ENCODE measurements around the gene CFAP57. TPM values are rescaled to one million over a fixed set of nuclear protein-coding genes. Genes with fewer than 3 reads are reported as not detected.
A peak's percentile ranks its signal among the peaks of the same experiment; 100 is the strongest.

The CFAP57 gene
- total and polyA plus RNA-seq, 2 of the 13 experiments (the other 11 are each of a cell fraction or from before 2014, with no cell fraction given): 0.01 TPM; not detected in 1

- TF ChIP-seq MYPOP (CRISPR knock-in tag; IDR thresholded peaks at IDR 0.05) (0 out of 2 replicates have a peak, but pooled peaks have one; percentile 17), ZNF441 (CRISPR knock-in tag; IDR thresholded peaks at IDR 0.05; ENCODE audit: borderline replicate concordance) (no peak), ATF1 (CRISPR knock-in tag; IDR thresholded peaks at IDR 0.05) (no peak), ZBTB7A (CRISPR knock-in tag; IDR thresholded peaks at IDR 0.05) (peak; percentile 75; the same call in 1 of the 2 replicates), GATAD1 (CRISPR knock-in tag; IDR thresholded peaks at IDR 0.05) (peak; percentile 88), ZNF691 (CRISPR knock-in tag; IDR thresholded peaks at IDR 0.05; ENCODE audit: borderline replicate concordance, low read depth) (no peak), CENPT (CRISPR knock-in tag; IDR thresholded peaks at IDR 0.05; ENCODE audit: low read depth) (no peak; the same call in 1 of the 2 replicates), ZNF160 (CRISPR knock-in tag; IDR thresholded peaks at IDR 0.05) (no peak), ZNF264 (CRISPR knock-in tag; IDR thresholded peaks at IDR 0.05) (no peak), PTBP1 (IDR thresholded peaks at IDR 0.05; ENCODE audit: low read depth, low read length, poor library complexity, severe bottlenecking) (no peak), ZNF430 (CRISPR knock-in tag; IDR thresholded peaks at IDR 0.05) (no peak; the same call in 1 of the 2 replicates), KAT2B (IDR thresholded peaks at IDR 0.05; ENCODE audit: borderline replicate concordance, low read depth, low read length) (no peak), CENPX (CRISPR knock-in tag; IDR thresholded peaks at IDR 0.05) (no peak), HMGA1 (CRISPR knock-in tag; conservative IDR thresholded peaks at IDR 0.05) (no peak), DRAP1 (CRISPR knock-in tag; IDR thresholded peaks at IDR 0.05) (peak; percentile 47), NRL (CRISPR knock-in tag; IDR thresholded peaks at IDR 0.05; ENCODE audit: borderline replicate concordance) (peak; percentile 83; the same call in 1 of the 2 replicates), GABPA (IDR thresholded peaks at IDR 0.05; ENCODE audit: low read depth, low read length) (peak; percentile 88), GABPA (CRISPR knock-in tag; IDR thresholded peaks at IDR 0.05; ENCODE audit: low read depth) (peak; percentile 98), ZNF737 (CRISPR knock-in tag; IDR thresholded peaks at IDR 0.05; ENCODE audit: borderline replicate concordance) (no peak), ZNF513 (CRISPR knock-in tag; conservative IDR thresholded peaks at IDR 0.05) (no peak; the same call in 1 of the 2 replicates)
- TF ChIP-seq, protein P1, sequence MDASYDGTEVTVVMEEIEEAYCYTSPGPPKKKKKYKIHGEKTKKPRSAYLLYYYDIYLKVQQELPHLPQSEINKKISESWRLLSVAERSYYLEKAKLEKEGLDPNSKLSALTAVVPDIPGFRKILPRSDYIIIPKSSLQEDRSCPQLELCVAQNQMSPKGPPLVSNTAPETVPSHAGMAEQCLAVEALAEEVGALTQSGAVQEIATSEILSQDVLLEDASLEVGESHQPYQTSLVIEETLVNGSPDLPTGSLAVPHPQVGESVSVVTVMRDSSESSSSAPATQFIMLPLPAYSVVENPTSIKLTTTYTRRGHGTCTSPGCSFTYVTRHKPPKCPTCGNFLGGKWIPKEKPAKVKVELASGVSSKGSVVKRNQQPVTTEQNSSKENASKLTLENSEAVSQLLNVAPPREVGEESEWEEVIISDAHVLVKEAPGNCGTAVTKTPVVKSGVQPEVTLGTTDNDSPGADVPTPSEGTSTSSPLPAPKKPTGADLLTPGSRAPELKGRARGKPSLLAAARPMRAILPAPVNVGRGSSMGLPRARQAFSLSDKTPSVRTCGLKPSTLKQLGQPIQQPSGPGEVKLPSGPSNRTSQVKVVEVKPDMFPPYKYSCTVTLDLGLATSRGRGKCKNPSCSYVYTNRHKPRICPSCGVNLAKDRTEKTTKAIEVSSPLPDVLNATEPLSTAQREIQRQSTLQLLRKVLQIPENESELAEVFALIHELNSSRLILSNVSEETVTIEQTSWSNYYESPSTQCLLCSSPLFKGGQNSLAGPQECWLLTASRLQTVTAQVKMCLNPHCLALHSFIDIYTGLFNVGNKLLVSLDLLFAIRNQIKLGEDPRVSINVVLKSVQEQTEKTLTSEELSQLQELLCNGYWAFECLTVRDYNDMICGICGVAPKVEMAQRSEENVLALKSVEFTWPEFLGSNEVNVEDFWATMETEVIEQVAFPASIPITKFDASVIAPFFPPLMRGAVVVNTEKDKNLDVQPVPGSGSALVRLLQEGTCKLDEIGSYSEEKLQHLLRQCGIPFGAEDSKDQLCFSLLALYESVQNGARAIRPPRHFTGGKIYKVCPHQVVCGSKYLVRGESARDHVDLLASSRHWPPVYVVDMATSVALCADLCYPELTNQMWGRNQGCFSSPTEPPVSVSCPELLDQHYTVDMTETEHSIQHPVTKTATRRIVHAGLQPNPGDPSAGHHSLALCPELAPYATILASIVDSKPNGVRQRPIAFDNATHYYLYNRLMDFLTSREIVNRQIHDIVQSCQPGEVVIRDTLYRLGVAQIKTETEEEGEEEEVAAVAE (CRISPR knock-in tag; IDR thresholded peaks at IDR 0.05; ENCODE audit: borderline replicate concordance): no peak
- TF ChIP-seq, protein P2, sequence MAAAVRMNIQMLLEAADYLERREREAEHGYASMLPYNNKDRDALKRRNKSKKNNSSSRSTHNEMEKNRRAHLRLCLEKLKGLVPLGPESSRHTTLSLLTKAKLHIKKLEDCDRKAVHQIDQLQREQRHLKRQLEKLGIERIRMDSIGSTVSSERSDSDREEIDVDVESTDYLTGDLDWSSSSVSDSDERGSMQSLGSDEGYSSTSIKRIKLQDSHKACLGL (CRISPR knock-in tag; IDR thresholded peaks at IDR 0.05): peak; percentile 98
Observed at GRCh38 chr1:43171876-43172526, at the start of gene CFAP57, which contains the start of gene EBNA1BP2 (continued).
